SK-N-SH treated with all-trans-retinoic acid at 6 μM for 48 hours (cell line): Measurements from ENCODE around the gene MLLT6.

Experiments
- BACH2 ChIP-seq: fragments of 250-450 bp; sonication (Bioruptor Pico); IDR thresholded peaks from 2 replicates; pipeline ENCODE4 v1.9.0; 2021; ENCODE audit warnings: mild to moderate bottlenecking, borderline replicate concordance
- CREB5 ChIP-seq: fragments of 250-450 bp; sonication (Bioruptor Pico); IDR thresholded peaks from 2 replicates; pipeline ENCODE4 v1.5.1; 2020; ENCODE audit warnings: low read depth, mild to moderate bottlenecking, moderate library complexity
- CSDC2 ChIP-seq: fragments of 250-450 bp; sonication (Bioruptor Pico); IDR thresholded peaks from 2 replicates; pipeline ENCODE4 v1.5.0; 2020; ENCODE audit warnings: mild to moderate bottlenecking, moderate library complexity
- CSRNP3 ChIP-seq: fragments of 250-450 bp; sonication (Bioruptor Pico); IDR thresholded peaks from 2 replicates; pipeline ENCODE4 v1.5.1; 2021; ENCODE audit warnings: mild to moderate bottlenecking, moderate library complexity
- OSR1 ChIP-seq: fragments of 250-450 bp; sonication (Bioruptor Pico); IDR thresholded peaks from 2 replicates; pipeline ENCODE4 v1.8.0; 2022; ENCODE audit warnings: moderate library complexity, mild to moderate bottlenecking, inconsistent platforms
- PATZ1 ChIP-seq: fragments of 250-450 bp; sonication (Bioruptor Pico); IDR thresholded peaks from 2 replicates; pipeline ENCODE4 v1.8.0; 2020; ENCODE audit warnings: mild to moderate bottlenecking, moderate library complexity, borderline replicate concordance
- POU6F1 ChIP-seq: fragments of 250-450 bp; sonication (Bioruptor Pico); IDR thresholded peaks from 2 replicates; pipeline ENCODE4 v1.8.0; 2021; ENCODE audit warnings: low read depth, mild to moderate bottlenecking, moderate library complexity, borderline replicate concordance
- PPARA ChIP-seq: fragments of 250-450 bp; sonication (Bioruptor Pico); IDR thresholded peaks from 2 replicates; pipeline ENCODE4 v1.5.0; 2020; ENCODE audit warnings: mild to moderate bottlenecking, borderline replicate concordance
- TSHZ2 ChIP-seq: fragments of 250-450 bp; sonication (Bioruptor Pico); IDR thresholded peaks from 2 replicates; pipeline ENCODE4 v1.5.0; 2020; ENCODE audit warnings: mild to moderate bottlenecking, moderate library complexity
- ZC3H10 ChIP-seq: fragments of 250-450 bp; sonication (Bioruptor Pico); IDR thresholded peaks from 2 replicates; pipeline ENCODE4 v1.5.1; 2021; ENCODE audit warnings: mild to moderate bottlenecking, moderate library complexity
- ZNF8 ChIP-seq: fragments of 450-650 bp; formaldehyde crosslinking; IDR thresholded peaks from 2 replicates; pipeline ENCODE4 v1.5.0; 2020; ENCODE audit warnings: mild to moderate bottlenecking, moderate library complexity

GRCh38 chr17:38745545-38745944 lies 40.5 kb downstream of the MLLT6 start:
- TF ChIP-seq PATZ1 (CRISPR knock-in tag) (no peak), PPARA (CRISPR knock-in tag) (no peak), CREB5 (CRISPR knock-in tag) (no peak), CSDC2 (CRISPR knock-in tag) (no peak), ZNF8 (CRISPR knock-in tag) (no peak), TSHZ2 (no peak), ZC3H10 (CRISPR knock-in tag) (no peak), CSRNP3 (no peak), BACH2 (no peak), OSR1 (CRISPR knock-in tag) (no peak), POU6F1 (CRISPR knock-in tag) (no peak)
